Keratinocyte (primary cell): ENCODE results near the gene DDAH1.

Experiments
- EZH2 ChIP-seq: IDR thresholded peaks from one replicate; pipeline ENCODE4 v1.6.1; 2012; ENCODE audit warnings: inconsistent platforms, mild to moderate bottlenecking, low read length, moderate library complexity
- TF ChIP-seq, protein P1 (sequence below), 3 experiments: IDR thresholded peaks in 1 of 3; conservative IDR thresholded peaks in 1 of 3; optimal IDR thresholded peaks in 1 of 3; 2 replicates in 2 of 3; 3 replicates in 1 of 3; pipeline versions ENCODE3 to v1.5.1; 2011; ENCODE audit warnings: low read length in 3 of 3, mild to moderate bottlenecking in 3 of 3, moderate library complexity in 2 of 3, control low read depth in 1 of 3, inconsistent platforms in 1 of 3; ENCODE audit not compliant: insufficient read depth in 2 of 3; ENCODE audit errors: extremely low read depth in 1 of 3

DNA sequence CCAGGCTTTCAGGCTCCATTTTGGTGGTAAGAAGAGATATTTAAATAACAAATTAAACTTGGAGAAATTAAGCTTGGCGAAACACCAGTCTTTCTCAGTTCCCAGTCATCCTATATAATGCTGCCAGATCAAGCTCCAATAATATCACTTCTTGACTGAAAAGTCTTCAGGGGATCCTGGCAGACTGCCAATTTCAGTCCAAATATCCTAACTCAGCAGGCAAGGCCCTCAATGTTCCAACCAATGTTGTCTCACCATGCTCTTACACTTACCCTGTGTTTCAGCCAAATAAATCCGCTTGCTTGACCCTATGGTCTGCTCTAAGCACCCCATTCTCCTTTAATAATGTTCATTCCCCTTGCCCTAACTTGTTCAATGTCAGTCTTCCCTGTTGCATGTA, 148.6 kb downstream of the DDAH1 start:
- TF ChIP-seq, protein P1, sequence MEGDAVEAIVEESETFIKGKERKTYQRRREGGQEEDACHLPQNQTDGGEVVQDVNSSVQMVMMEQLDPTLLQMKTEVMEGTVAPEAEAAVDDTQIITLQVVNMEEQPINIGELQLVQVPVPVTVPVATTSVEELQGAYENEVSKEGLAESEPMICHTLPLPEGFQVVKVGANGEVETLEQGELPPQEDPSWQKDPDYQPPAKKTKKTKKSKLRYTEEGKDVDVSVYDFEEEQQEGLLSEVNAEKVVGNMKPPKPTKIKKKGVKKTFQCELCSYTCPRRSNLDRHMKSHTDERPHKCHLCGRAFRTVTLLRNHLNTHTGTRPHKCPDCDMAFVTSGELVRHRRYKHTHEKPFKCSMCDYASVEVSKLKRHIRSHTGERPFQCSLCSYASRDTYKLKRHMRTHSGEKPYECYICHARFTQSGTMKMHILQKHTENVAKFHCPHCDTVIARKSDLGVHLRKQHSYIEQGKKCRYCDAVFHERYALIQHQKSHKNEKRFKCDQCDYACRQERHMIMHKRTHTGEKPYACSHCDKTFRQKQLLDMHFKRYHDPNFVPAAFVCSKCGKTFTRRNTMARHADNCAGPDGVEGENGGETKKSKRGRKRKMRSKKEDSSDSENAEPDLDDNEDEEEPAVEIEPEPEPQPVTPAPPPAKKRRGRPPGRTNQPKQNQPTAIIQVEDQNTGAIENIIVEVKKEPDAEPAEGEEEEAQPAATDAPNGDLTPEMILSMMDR (optimal IDR thresholded peaks at IDR 0.05 in 1 of 3, IDR thresholded peaks at IDR 0.05 in 1 of 3, conservative IDR thresholded peaks at IDR 0.05 in 1 of 3; ENCODE audit: extremely low read depth in 1 of 3, insufficient read depth in 2 of 3, low read length in 3 of 3) = no peak
- TF ChIP-seq EZH2 = no peak
